NCI-H1092 treated with DMSO at 0.1 percent for 48 hours (cell line): ENCODE results near the gene RIC3.

Source experiments
- DNase-seq: peaks from one replicate; lab custom pipeline; 2025; lab: John Stamatoyannopoulos, UW

RIC3 gene

DNA sequence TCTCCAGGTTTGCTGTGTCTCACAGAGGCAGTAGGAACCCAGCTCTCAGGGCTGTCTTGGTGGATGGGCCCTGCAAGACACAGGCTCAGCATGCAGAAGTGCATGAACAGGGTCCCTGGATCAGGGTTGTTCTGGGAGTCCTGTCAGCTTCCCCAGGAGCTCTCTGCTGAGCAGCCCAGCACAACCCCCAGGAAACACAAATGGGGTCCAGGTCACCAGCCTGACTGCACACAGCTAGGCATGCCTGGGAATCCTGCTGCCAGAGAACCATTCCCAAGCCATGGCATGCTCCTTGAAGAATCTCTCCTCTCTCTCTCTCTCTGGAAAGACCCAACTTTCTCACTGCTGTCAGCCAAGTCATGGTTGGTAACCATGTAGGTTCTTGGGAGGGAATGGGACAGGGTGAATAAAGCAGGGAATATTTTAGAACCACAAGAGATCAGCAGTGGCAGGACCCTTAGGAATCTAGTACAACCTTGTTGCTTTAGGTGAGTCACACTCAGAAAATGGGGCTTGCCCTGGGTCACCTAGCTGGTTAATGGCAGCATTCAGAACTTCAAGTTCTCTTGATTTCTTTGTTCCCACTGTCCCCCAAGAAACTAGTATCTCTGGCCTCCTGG, 66.4 kb downstream of the RIC3 start:
- DNase-seq, result no peak

DNA sequence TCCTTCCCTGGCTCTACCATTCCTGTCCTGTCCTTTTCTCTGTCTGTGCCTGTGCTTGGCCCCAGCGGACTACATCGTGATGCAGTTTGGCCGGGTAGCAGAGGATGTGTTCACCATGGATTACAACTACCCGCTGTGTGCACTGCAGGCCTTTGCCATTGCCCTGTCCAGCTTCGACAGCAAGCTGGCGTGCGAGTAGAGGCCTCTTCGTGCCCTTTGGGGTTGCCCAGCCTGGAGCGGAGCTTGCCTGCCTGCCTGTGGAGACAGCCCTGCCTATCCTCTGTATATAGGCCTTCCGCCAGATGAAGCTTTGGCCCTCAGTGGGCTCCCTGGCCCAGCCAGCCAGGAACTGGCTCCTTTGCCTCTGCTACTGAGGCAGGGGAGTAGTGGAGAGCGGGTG, 67.4 kb downstream of the RIC3 start:
- no peak for DNase-seq

DNA sequence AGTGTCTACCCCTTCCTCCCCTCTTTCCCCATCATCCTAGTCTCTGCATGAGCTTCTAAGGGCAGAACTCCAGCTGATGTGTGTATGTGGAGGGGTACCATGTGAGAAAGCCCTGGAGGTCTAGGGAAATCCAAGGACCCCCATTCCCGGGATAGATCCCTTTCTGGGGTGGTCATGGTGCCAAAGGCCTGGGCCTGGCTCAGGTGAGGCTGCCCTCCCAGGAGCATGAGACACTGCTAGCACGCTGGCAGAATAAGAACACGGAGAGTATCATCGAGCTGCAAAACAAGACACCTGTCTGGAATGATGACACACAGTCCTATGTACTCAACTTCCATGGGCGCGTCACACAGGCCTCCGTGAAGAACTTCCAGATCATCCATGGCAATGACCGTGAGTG, 68.2 kb downstream of the RIC3 start:
- DNase-seq, result no peak

DNA sequence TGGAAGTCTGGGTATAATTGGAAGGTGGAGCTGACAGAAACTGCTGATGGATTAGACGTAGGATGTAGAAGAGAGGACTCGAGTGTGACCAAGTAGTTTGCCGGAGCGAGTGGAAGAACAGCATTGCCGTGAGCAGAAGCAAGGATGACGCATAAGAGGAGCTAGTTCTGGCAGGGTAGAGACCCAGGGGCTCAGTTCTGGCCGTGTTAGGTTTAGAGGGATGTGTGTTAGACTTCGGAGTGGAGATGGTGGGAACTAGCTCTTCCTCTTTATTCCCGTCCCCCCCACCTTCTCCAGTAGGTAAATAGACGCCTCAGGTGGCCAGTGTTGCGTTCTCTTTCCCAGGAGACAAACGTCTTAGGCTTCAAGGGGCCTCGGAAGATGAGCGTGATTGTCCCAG, 68.7 kb downstream of the RIC3 start:
- DNase-seq, result no peak

DNA sequence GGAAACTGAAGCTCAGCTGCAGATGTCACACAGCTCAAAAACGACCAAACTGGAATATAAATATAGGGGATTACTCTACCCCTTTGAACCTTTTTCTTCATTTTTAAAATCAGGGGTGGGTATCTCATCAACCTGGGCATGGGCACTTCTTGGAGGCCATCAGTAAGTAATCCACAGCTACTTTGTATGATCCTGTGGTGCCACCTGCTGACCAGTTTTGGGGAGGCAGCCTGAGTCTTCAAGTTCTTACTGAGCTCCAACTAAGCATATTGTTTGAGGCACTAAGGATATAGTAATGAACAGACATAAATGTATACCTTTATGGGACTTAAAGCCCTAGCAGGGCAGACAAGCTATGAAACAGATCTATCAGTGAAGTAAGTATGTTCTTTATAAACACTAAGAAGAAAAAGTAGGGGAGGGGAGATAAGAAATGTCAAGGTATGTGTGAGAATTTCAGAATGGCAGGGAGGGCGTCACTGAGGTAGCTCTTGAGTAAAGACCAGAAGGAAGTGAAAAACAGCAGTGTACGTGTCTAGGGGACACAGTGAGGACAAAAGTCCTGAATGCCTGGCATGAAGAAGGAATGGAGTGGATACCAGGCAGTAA, 69.4 kb downstream of the RIC3 start:
- DNase-seq, result peak; percentile 35

DNA sequence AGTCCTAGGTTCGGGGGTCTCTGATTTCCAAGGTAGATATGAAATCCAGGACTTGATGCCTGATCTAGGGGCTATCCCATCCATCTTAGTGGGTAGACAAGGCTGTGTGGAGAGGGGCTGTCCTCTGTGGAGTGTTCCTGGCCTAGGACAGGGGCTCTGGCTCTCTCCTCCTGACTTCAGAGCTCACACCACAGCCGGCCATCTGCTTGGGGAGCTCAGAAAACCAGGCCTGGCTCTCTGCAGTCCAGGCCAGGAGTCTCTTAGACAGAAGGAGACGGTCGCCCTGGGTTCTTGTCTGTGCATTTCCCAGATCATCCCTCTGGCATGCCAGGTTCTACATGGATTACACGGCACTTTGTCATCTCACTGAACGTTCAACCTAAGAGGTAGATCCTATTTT, 69.9 kb downstream of the RIC3 start:
- DNase-seq, result no peak

DNA sequence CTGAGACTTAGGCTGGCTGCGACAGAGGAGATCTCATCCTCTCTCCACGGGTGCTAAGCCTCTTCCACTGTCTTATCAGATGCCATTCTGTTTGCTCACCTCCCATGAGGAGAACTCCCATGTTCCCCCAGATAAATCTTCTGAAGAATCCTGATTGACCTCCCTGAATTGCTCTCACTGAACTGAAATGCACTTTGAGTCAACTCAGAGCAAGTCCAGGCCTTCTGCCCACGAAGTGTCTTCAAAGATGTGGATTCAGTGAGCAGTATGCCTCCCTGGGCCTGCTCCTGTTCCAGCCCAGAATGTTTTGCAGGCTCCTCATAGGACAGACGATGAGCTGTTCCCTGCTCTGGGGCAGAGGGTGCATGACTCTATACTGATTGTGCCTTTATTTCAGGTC, 70.5 kb downstream of the RIC3 start:
- no peak for DNase-seq

DNA sequence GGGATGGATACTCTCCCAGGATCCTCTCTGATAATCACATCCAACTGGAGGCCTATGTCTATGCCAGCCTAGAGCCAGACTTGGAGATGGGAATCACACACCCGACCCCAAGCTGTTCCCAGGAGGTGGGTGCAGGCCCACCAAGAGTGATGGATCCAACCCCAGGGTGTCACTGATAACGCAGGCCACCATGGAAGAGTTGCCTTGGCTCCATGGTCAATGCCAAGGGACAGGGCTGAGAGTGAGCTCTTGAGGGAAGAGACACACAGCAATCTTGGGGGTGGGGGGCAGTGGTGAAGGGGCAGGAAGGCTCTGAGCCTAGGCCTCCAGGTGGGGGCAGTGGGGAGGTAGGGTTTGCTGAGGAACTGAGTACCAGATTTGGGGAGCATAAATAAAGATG, 70.9 kb downstream of the RIC3 start:
- DNase-seq, result no peak

DNA sequence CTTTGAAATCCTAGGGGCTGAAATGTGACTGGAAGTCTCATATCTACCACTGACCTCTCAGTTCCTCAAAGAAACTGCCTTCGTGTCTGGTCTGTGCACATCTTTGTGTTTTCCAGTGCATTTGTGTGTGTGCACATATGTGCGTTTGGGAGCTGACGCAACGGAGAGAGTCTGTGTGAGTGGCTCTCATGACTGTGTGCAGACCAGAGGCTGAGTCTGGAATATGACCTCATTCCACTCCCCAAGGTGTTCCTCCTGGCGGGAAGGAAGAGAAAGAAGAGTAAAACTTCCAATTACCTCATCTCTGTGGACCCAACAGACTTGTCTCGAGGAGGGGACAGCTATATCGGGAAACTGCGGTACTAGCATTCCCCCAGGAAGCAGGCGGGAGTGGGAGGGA, 71.4 kb downstream of the RIC3 start:
- DNase-seq, result no peak

DNA sequence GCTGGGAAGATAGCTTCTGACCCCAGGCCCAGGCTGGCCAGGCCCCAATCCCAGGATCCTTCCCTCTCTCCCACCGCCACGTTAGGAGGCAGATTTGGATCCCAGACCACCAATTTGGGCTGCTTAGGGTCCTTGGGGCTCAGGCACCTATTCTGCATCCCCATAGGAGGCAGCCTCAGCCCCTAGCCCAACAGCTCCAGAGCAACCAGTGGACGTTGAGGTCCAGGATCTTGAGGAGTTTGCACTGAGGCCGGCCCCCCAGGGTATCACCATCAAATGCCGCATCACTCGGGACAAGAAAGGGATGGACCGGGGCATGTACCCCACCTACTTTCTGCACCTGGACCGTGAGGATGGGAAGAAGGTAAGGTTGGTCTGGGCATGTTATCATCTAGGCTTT, 71.8 kb downstream of the RIC3 start:
- DNase-seq, result no peak

DNA sequence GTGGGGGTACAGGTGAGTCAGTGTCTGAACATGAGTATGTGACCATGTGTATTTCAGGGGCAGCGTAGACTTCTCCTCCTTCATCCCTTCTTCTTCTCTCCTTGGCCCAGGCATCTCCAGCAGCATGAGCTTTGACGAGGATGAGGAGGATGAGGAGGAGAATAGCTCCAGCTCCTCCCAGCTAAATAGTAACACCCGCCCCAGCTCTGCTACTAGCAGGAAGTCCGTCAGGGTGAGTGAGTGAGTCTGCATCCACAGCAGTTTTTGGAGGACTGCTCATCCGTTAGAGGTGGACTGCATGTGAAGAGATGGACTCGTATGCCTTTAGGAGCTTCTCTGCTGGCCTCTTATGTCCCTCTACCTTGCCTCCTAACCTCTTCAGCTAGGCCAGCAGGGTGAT, 72.2 kb downstream of the RIC3 start:
- no peak for DNase-seq

DNA sequence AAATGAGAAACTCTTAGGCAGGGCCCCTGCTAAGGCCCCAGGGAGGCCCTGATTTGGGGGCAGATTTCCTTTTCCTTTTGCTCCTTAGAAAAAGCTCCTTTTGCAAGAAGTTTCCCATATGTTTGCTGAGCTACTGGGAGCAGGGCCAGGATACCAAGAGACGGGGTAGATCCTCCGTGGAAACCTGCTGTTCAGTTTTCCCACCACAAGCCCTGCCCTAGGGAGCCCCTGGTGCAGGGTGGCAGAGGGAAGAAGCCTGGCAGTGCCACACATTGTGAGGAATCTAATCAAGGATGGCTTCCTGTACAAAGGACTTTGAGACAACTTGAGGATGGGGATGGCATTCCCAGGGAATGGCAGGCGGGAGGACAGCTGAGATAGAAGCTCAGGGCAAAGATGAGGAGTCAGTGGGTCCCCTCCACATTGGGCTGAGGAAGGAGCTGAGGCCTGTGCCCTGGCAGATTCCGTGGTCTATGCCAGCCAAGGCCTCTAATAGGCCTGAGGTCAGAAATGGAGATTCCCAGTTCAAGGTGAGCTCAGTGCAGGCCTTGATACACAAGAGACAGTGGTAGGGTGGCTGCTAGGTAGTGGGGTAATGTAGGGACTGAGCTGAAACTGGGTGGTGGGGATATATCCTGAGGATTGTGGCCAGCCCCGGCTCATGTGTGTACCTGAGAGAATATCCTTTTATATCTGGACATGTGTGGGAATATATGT, 72.9 kb downstream of the RIC3 start:
- DNase-seq, result no peak

DNA sequence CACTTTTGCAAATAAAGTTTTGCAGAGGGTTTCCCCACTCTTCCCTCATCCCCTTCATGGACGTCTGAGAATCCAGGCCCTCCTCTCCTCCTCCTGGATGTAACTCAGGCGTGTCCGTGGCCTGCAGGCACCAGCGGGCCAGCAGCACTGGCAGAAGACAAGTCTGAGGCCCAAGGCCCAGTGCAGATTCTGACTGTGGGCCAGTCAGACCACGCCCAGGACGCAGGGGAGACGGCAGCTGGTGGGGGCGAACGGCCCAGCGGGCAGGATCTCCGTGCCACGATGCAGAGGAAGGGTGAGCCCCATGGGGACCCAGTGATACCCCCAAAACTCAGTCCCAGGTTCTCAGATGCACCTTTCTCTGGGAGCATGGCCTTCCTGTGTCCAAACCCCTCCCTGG, 73.5 kb downstream of the RIC3 start:
- no peak for DNase-seq

DNA sequence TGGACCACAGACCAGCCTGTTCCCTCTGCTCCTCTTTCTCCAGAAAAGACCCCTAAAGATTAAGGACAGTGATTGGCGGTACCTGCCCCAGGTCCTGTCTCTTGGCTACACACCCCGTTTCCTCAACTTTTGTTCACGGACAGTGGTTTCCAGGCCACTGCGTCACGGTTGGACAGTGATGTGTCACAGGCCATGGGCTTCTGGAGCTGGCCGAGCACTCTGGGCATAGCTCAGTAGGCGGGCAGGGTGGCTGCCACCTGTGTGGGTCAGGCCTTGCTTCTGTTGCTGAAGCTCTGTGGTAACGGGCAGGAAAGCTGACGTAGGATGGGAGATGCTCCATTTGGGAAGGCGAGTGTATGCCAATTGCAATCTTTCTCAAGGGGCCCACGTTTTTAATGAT, 74.2 kb downstream of the RIC3 start:
- DNase-seq, result no peak

DNA sequence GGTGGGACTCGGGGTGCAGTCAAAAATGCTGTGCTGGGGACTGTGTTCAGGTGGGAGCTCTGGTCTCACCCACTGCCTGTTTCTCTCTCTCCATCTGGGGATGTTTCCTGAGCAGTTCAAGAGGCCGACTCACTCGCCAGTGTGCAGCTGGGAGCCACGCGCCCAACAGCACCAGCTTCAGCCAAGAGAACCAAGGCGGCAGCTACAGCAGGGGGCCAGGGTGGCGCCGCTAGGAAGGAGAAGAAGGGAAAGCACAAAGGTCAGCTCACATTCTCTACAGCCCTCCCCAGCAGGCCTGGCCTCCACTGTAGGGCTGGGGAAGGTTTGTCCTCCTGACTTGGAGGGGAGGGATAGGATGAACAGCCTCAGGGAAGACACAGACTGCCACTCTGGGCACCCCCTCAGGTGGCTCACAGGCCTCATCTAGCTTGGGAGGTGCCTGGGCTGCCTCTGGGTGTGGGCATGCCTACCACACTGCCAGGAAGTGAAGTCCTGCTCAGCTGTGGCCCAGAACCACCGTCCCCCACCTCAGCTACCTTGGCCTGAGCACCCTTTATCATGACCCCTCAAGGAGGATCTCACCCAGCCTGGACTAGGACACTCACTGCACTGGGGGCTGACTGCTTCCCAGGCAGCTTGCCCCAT, 74.8 kb downstream of the RIC3 start:
- DNase-seq, result no peak

DNA sequence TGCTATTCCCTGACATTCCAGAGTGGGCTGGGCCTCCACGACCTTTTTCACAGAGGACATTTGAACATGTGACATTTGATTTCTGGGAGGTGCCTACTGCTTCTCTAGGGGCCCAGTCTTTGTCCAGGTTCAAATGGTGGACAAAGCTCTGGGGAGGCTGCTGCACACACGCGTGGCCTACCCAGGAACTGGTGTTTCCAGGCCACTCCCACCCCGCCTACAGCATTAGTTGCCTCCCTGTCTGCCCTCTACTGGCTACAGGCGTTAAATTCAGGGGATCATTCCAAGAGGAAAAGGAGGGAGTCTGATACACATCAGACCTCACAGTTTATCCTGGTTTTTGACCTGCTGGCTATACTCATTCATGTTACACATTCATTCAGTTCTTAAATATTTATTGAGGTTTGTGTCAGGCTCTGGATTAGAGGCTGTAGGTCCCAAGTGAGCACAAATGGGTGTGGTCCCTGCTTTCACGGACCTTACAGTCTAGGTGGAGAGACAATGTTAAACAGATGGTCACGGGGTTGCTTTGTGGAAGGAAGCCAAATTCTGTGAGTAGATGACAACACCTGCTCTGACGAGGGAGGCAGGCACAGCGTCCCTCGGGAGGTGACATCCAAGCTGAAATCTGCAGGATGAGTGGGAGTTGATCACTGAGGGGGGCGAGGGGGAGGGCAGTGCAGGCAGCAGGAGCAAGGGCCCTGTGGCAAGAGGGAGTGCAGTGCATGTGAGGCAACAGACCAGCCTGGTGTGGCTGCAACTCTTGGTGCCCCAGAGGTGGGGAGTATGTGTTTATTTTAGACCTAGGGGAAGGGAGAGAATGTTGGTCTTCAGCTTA, 76.0 kb downstream of the RIC3 start:
- DNase-seq, result peak; percentile 25

DNA sequence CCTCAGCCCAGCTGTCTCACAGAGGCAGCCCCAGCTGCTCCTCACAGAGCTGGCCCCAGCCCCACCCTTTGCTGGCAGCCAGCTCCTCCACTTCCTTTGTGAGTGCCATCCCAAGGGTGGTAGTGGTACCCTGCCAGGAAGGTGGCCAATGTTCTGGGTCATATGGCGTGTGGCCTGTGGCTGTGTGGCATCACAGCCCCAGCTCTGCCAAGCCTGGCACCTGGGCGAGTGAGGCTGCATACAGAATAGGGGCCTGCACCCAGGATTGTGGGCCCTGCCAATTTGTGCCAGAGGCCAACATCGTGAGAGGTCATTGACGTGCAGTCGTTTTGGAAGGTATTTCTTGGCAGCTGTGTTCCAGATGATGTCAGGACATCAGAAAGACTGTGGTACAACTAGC, 77.1 kb downstream of the RIC3 start:
- DNase-seq, result no peak

DNA sequence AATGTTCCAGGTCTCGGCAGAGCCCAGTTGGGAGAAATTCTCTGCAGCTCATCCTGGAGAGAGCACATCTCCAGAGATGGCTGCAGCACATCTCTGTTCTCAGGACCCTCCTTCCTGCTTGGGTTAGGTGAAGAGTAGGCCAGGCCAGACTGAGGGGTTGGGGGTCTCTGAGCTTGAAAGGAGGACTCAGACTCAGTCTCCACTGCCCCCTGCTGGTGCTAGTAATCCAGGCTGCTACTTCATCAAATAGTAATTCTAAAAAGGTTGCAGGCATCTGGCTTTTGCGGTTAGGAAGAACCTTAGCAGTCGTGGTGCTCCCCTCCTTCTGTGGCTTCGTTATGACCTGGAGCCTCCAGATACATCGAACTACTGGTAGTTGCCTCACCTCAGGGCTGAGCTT, 78.1 kb downstream of the RIC3 start:
- peak; percentile 28 for DNase-seq

DNA sequence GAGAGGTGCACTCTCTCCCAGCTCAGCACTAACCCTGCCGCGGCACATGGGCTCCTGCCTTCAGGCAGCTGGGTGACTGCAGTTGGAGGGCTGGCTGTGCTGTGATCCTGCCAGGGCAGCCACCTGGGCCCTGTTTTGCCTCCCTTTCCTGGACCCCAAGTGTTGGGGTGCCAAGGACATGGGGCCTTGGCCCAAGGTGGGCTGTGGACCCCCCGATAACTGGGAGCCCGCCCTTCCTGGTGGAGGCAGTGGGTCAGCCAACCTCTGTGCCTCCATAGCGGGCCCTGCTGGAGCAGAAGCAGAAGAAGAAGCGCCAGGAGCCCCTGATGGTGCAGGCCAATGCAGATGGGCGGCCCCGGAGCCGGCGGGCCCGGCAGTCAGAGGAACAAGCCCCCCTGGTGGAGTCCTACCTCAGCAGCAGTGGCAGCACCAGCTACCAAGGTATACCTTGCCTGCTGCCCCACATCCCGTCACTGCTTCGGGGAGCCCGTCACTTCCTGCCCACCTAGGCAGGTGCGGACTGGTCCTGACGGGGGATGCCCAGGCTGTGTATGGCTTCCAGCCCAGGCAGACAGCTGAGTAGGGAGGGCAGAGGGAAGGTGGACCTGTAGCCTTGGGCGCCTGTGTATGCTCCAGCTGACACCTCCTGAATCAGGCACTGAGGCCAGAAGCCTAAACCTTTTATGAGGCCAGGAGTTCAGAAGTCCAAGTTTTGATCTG, 78.9 kb downstream of the RIC3 start:
- no peak for DNase-seq

DNA sequence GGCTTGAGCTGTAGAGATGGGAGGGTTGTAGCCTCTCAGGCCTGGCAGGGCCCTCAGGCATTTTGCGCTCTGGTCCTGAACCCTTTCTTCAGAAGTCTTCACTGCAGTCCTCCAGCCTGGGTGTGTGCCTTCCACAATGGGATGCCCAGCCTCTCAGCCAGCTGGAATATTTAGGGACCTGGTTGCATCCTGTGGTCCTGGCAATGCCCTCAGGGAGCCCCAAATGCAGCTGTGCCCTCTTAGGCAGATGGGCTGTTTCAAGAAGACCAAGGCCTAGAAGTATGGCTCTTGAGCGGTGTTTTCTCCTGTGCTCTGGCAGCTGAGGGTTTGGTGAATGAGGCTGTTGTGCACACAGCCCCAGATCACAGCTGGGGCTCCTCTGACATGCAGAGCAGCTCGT, 81.1 kb downstream of the RIC3 start:
- DNase-seq, result no peak

DNA sequence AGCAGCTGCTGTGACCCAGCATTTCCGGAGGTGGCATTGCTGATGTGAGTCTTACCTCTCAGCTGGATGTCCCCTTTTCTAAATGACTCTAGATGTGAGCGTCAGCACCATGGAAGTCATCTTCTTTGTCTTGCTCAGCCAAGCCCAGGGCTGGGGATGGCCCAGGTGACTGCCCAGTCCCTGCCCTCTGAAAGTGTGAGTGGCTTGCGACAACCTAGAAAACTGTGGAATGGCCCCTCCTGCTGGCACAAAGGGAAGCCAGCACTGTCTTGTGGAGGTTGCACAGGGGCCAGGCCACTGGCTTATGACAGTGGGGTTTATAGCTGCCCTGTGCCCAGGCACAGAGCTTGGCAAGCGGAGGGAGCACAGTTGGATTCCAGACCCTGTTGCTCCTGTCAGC, 81.6 kb downstream of the RIC3 start:
- no peak for DNase-seq

DNA sequence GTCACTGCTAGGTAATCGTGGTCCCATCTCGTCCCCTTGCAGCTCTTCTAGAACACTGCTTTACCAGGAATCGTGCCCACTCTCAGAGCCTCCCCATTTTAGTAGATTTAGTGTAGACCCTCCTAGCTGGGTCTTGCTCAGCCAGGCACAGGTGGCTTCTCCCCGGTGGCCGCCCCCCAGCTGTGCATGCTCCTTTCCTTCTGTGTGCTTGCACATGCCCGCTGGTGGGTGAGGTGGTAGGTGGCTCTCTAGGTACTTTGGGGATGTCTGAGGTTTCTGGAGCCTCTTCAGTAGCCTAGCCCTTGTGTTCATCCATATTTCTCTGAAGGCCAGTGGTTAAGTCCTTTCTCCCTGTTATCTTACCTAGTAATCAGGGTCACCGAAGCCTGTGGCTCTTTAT, 82.3 kb downstream of the RIC3 start:
- no peak for DNase-seq
